Stimulated activated CD4-positive, alpha-beta T cell treated with anti-CD3 and anti-CD28 coated beads, Interleukin-15, amount 100 ng/mL, for 1 hour (primary cell): ENCODE measurements around the gene SYTL1.
"Not testable (repeated sequence)": the region's sequence is repeated elsewhere in the genome, so short reads cannot be mapped to it uniquely, and the experiment has no call there.

Experiments
- DNase-seq, 2 donors: peaks; one replicate each; pipeline ENCODE4 v3.0.0-alpha.2; 2020; ENCODE audit warnings: low read depth in 1 of 2, low spot score in 1 of 2

Gene SYTL1

GRCh38 chr1:27383039-27383605 is 41.3 kb downstream of the SYTL1 start, which contains the start of gene CD164L2:
Gene CD164L2 (minus strand): TSS chr1:27383333. CDS start chr1:27383239, 94 bp downstream.
- peak; percentile 16 to 31 for DNase-seq

- DNase-seq = no peak
Measured at GRCh38 chr1:27383661-27384060, 41.8 kb downstream of the SYTL1 start.

GRCh38 chr1:27384797-27385196 is 43.0 kb downstream of the SYTL1 start:
- DNase-seq = not testable (repeated sequence)

DNA sequence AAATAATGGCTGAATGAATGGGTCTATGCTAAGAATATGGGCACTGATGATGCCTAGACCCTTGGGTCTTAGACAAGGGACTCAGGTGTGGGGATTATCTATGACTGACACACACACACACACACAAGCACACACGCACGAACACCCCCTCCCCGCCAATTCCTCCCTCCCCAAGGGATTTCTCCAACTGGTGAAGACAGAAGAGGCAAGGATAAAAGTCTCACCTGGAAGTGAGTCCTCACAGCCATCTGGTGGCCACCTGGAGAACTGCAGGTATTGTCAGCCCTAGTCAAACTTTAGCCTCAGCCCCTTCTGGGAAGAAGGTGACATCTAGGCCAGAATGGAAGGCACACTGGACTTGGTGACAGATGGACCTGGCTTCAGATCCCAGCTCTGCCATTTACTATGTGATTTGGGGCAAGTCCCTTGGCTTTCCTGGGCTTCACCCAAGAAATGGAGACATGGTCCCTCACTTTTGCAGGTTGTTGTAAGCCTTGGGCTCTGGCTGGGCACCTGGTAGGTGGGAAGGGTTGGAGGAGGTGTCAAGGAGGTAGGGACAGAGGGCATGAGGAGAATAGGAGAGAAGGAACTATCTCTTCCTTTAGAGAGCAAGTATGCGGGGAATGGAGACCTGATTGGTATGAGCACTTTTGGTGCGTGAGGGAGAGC is 46.6 kb downstream of the SYTL1 start:
- peak; percentile 40 to 65 for DNase-seq

- no peak for DNase-seq
Measured at GRCh38 chr1:27391511-27392095, 49.8 kb downstream of the SYTL1 start.

DNA sequence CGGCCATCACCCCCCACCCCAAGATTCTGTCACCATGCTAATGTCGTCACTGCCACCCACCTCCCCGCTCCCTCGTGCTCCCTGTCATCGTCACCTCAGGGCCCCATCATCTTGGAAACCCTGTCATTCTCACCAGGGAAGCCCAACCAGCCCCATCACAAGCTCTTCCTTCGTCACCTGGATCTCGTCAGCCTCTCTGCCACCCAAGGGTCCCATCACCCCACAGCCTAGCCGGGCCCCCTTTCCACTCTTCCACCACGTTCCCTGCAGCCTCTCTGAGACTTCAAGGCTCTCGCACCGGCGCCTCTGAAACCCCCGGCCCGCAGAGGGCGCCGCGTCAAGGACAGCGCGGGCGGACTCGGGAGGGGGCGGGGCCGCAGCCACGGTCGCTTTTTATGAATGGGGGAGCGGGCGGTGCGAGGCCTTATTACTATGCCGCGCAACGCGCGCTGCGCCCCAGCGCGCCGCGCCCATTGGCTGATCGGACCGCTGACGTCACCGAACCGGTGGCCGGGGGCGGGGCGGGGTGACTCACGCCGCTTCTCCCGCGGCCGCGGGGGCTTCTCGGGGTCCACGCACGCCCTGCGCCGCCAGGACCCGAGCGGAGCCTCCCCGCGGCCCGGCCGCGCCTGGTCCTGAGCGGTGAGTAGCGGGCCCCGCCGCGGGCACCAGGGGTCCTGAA is 50.4 kb downstream of the SYTL1 start, which contains the start of gene GPR3:
TSS of gene GPR3 (plus strand) at position 527 of the 682 bp plus-strand sequence. CDS start 1,177 bp downstream, outside the sequence.
- DNase-seq = peak; percentile 86 to 94

DNA sequence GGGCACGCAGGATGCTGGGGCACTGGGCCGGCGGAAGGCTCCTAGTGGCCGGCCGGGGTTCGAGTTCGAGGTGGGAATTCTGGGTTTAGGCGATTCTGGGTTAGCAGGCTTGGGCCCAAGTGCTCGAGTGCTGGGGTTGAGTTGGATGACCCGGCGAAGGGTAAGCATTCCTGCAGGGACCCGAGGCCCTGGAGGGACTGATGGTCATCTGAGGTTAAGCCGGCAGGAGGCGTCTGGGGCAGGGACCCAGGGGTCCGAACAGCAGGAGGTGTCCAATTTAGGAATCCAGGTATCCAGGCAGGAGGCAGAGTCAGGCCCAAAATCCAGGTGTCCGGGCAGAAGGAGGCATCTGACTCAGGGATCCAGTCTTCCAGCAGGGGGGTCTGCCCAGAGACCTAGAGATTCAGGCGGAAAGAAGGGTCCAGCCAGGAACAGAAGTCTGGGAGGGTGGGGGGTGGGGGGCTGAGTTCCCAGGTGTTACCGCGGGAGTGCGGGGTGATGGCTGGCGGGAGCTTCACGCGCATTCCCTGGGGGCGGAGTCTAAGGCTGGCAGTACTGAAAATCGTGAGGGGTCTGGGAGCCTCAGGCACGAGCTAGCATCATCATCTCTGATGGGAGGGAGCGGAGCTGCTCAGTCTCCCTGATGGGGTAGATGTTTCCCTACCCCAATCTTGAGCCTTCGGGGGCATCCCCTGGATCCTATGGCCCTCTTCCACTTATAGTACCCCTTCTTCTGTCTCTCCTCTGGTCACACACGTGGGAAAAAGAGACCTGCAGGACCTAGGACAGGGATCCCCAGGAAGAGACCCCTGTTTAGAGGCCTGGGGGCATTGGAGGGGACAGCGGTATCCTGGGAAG is 51.2 kb downstream of the SYTL1 start:
- DNase-seq = no peak

DNA sequence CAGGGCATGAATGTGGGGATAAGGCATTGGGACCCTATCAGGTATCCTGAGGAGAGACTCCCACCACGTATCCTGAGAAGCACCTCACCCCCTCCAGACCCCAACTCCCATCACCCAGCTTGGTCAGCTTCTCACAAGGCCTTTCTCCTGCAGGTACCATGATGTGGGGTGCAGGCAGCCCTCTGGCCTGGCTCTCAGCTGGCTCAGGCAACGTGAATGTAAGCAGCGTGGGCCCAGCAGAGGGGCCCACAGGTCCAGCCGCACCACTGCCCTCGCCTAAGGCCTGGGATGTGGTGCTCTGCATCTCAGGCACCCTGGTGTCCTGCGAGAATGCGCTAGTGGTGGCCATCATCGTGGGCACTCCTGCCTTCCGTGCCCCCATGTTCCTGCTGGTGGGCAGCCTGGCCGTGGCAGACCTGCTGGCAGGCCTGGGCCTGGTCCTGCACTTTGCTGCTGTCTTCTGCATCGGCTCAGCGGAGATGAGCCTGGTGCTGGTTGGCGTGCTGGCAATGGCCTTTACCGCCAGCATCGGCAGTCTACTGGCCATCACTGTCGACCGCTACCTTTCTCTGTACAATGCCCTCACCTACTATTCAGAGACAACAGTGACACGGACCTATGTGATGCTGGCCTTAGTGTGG is 51.9 kb downstream of the SYTL1 start:
- DNase-seq = no peak

DNA sequence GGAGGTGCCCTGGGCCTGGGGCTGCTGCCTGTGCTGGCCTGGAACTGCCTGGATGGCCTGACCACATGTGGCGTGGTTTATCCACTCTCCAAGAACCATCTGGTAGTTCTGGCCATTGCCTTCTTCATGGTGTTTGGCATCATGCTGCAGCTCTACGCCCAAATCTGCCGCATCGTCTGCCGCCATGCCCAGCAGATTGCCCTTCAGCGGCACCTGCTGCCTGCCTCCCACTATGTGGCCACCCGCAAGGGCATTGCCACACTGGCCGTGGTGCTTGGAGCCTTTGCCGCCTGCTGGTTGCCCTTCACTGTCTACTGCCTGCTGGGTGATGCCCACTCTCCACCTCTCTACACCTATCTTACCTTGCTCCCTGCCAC is 52.4 kb downstream of the SYTL1 start:
- DNase-seq = no peak

DNA sequence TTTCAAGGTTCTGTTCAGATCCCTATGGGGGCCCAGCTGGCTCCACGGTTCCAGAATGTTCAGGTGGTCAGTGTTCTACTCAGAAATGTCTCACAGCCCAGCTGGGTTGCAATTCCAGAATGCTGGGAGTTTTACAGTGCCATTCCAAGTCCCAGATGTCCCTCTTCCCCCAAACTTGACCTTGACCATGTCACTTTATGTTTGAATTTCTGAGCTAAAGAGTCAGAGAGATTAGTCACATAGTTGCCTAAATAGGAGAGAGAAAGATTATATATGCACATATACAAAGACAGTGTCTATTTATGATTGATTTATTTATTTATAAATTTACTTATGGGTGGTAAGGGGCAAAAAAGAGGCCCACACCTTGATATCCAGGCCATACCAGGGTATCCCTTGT is 53.1 kb downstream of the SYTL1 start:
- DNase-seq = no peak

DNA sequence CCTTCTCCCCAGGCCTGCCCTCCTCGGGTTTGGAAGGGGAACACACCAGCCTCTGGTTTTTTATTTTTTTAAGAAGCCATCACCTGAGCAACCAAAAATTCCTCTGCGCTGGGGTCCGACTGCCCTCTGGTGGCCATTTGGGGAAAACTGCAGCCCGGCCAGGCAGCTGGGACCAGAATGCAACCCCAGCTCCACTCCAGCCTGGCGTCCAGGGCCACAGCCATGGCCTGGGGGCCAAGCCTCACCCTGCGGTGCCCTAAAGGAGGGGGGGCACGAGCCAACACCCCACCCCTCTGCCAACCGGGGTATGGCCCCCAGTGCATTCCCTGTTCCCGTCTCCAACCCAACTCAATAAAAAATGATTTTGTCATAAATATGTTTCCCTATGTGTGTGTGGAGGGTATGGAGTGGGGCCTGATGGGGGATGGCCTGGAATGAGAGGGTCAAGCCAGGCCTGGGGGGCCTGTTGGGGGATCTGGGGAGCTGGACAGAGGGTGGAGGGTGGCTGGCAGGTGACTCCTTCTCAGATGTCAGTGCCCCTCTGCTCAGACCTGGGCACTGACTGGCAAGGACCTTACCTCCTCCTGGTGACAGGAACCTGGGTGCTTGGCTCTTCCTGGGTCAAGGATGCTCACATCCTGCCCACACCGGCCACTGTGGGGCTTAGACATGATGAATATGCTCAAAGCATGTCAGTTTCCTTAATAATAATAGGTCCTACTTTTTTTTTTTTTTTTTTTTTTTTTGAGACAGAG is 53.8 kb downstream of the SYTL1 start:
- peak; percentile 57 to 67 for DNase-seq

DNA sequence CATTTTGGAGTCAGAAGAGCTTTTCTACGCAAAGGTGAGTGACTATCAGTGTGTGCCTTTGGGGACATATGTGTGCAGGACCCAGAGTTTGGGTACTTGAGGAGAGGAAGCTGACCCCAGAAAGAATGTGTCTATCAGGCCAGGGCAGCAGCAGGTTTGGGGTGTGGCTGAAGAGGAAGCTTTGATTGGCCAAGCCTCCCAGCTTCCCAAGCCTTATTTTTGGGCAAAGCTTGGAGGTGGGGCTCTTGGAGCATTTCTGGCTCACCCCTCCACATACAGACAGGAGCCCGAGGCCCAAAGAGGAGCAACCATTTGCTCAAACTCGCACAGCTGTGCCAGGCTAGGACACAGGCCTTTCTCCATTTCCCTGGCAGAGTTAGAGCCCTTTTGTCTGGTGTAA is 55.3 kb downstream of the SYTL1 start:
- DNase-seq = no peak

DNA sequence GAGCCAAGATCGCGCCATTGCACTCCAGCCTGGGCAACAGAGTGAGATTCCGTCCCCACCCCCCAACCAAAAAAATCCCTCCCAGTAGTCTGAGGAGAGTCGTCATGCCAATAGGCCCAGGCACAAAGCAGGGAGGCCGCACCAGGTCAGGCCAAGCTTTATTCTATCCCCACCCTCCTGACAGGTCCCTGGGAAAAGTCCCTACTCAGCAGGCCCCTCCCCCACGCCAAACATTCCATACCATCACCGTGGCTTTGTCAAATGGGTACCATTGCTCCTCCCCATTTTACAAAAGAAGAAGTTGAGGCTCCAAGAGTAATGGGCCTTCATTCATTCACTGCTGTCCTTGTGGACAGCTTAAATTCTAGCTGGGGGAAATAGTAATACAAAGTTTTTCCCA is 55.9 kb downstream of the SYTL1 start:
- no peak for DNase-seq

GRCh38 chr1:27398405-27399149 is 56.8 kb downstream of the SYTL1 start:
- DNase-seq = no peak

GRCh38 chr1:27399251-27400025 is 57.6 kb downstream of the SYTL1 start:
- DNase-seq = no peak

DNA sequence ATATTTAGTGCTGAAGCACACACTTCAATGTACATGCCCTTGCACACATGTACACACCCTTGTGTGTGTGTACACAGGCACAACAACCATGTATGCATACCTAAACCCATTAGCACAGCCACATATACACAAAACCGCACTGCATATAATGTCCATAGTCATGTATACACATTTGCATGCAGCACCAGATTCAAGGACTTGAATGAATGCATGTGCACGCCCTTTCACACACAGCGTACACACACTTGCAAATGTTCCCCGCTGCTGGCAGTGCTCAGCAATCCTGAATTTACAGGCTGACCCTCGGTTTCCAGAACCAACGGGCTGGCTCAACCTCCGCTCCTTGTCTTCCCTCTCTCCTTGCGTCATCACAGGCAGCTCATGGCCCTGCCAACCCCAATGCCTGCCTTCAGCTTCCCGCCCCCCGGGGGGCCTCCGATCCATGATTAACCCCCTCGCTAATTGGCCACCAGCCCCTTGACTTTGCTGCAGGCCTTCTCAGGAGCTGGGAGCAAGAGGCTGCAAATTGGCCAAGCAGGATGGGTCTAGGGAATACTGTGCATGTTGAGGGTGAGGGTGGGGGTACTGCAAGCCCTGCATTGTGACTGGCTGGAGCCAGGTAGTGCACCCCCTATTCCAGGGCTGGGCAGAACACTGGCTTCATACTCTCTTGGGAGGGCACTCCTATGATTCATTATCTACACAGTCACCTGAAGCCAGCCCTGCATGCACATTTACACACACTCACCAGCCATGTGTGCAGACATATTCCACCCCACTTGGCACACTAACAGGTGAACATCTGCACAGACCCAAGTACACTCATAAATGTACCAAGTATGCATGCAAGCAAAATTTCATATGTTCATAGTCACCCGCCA is 58.5 kb downstream of the SYTL1 start:
- DNase-seq = no peak

DNA sequence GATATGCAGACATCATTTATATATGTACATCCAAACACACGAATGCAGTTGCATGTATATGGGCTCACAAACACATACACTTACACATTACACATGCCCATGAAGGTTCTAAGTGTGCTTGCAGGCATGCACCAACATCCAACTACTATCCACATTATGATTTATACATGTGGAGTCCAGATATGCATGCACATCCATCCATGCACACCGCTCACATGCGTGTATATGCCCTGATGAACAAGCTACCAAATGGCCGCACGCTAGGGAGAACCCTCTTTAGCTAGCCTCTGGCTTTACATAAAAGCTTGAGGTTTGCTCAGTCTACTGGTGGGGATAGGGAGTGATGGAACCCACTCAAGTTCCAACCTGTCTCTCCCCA is 59.1 kb downstream of the SYTL1 start:
- DNase-seq = no peak
